Right kidney (tissue), 1 donor: Measurements from ENCODE around the gene GTPBP2.

Experiments used
- DNase-seq: peaks from one replicate; pipeline ENCODE4 v3.0.0-alpha.2; 2016

GTPBP2 gene

DNA sequence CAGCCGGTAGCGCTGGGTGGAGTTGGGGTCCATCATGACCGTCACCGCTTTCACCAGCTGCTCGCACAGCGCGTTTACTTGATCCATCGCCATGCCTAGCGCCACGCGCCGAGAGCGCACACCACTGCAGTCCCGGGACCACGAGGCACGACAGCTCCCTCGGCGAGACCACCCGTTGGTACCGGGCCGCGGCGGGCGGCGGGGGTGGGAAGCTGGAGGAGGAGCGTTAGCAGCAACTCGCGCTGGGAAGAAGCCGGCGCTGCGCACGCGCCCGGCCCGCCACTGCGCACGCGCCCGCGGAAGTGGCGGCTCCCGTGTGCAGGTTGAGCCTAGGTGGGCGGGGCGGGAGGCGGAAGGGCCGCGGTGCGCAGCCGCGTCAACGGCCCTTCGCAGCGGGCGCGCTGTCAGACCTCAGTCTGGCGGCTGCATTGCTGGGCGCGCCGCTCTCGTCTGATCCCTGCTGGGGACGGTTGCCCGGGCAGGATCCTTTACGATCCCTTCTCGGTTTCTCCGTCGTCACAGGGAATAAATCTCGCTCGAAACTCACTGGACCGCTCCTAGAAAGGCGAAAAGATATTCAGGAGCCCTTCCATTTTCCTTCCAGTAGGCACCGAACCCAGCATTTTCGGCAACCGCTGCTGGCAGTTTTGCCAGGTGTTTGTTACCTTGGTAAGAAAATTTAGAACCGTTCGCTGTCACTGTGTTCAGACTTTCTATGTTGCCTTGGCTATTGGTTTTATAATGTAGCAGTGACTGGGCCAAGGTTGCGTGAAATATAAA lies 53.1 kb downstream of the GTPBP2 start, which contains the start of the genes POLH and XPO5:
POLH (plus strand) TSS at position 414 of the 780 bp plus-strand sequence. CDS start 6,135 bp downstream, outside the sequence.
XPO5 (minus strand) TSS at position 267 of the 780 bp plus-strand sequence; CDS start at position 93, 174 bp downstream.
- DNase-seq = peak; percentile 92

DNA sequence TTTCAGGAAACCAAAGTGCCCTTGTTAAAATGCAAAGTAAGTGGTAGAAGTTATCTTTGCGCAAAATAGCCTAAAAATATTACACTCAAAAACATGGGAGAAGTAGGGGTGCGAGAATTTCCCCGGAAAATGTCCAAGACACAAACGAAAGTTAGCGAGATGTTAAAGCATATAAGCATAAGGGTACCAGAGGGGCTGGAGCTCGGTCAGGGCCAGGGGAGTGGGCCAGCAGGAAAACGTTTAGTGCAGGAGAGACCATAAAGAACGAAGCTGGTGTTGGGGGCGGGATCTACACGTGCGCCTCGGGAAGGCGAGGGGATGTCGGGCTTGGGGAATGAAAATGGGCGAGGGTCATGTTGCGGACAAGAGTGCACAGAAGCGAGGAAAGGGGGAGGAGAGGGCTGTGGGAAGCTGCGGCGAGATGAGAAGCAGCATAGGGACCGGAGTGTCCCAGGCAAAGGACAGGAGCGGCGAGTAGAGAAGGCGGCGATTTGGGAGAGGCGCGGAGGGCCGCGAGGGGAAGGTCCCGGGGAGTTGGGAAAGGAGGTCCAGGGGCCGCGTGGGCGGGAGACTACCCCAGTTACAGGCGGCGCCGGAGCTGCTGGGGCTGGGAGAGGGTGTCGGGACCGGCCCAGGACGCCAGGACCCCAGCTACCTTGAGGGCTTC lies 53.8 kb downstream of the GTPBP2 start:
- no peak for DNase-seq

DNA sequence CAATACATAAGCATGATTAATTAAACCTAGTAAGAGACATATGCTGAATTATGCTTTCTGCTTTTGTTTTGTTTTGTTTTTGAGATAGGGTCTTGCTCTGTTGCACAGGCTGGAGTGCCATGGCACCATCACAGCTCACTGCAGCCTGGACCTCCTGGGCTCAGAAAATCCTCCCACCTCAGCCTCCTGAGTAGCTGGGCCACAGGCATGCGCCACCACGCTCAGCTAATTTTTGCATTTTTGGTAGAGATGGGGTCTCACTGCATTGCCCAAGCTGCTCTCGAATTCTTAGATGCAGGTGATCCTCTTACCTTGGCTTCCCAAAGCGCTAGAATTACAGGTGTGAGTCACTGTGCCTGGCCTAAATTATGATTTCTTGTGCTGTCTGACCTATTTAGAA lies 57.0 kb downstream of the GTPBP2 start:
- no peak for DNase-seq

DNA sequence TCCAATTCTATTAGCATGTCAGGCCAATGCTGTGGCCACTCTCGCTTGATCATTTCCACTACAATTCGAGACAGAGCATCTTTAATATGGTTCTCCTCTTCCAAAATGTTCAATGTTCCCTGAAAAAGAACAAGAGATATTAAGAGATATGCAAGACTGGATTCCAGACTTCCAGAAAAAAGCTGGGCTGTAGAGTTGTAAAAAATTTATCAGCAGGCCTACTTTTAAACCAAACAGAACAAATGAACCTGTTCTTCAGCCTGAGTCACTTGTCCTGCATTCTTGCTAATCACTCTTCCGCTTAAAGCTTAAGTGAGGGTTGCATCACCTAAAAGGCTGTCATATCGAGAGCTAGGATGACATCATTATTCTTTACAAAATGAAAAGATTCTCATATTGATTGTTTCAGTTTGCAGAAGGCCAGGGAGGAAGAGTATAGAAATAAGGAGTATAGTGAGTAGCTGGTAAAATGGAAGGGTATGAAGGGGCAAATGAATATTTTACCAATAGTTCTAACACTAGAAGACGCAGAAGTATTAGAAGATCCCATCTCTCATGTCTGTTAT lies 58.1 kb downstream of the GTPBP2 start:
- DNase-seq = no peak
